Vagina (tissue), 2 donors: ENCODE measurements around the gene ADAMTSL1. TPM values are rescaled to one million over a fixed set of nuclear protein-coding genes. Genes with fewer than 3 reads are reported as not detected.
A peak's percentile ranks its signal among the peaks of the same experiment; 100 is the strongest.

Source experiments
- DNase-seq, 2 donors: peaks; one replicate each; pipeline ENCODE4 v3.0.0-alpha.2; 2017; ENCODE audit errors: extremely low spot score in 2 of 2
- H3K27ac ChIP-seq: fragments of 200-600 bp; sonication (generic); one replicate; pipeline ENCODE4 v1.5.1; 2019
- H3K27me3 ChIP-seq: fragments of 200-600 bp; sonication (generic); one replicate; pipeline ENCODE4 v1.5.1; 2019
- H3K36me3 ChIP-seq, 2 donors: fragments of 200-600 bp; sonication (generic); one replicate each; pipeline ENCODE4 v1.5.1; 2017 to 2019
- H3K4me1 ChIP-seq: fragments of 200-600 bp; sonication (generic); one replicate; pipeline ENCODE4 v1.5.1; 2019
- H3K4me3 ChIP-seq, 2 donors: fragments of 200-600 bp; sonication (generic); 1 replicate in 1 of 2; 2 replicates in 1 of 2; pipeline ENCODE4 v1.5.1; 2016 to 2019
- H3K9me3 ChIP-seq: fragments of 200-600 bp; sonication (generic); one replicate; pipeline ENCODE4 v1.5.1; 2019
- CTCF ChIP-seq, 3 experiments: fragments of 450-650 bp in 2 of 3; fragments of 200-600 bp in 1 of 3; sonication (generic) in 1 of 3; IDR thresholded peaks; one replicate each; pipeline ENCODE4 v1.5.1; 2017 to 2019; ENCODE audit warnings: antibody characterized with exemption in 3 of 3, mild to moderate bottlenecking in 2 of 3, moderate library complexity in 2 of 3
- POLR2A ChIP-seq, 2 donors: fragments of 450-650 bp; IDR thresholded peaks; one replicate each; pipeline ENCODE4 v1.6.1; 2017; ENCODE audit warnings: antibody characterized with exemption in 2 of 2, mild to moderate bottlenecking in 2 of 2, moderate library complexity in 2 of 2
- POLR2AphosphoS5 ChIP-seq, 2 donors: sonication (generic); formaldehyde crosslinking; IDR thresholded peaks; one replicate each; pipeline ENCODE4 v1.9.0; 2017; ENCODE audit warnings: antibody characterized with exemption in 2 of 2, mild to moderate bottlenecking in 2 of 2, low read depth in 1 of 2; ENCODE audit not compliant: insufficient read depth in 1 of 2
- intact Hi-C: fragments of 100-400 bp; cut with DNase I; formaldehyde crosslinking; loops from one replicate; pipeline ENCODE4 v1.15.1; 2023
- total RNA-seq: library from RNA; depleted of rRNA; stranded (reverse); fragments of >200 nt; gene quantifications from one replicate; pipeline ENCODE4 v1.2.3, GENCODE V29; 2016

Gene ADAMTSL1
- total RNA-seq, 1 donor from 2014 or later: 8.1 TPM

- DNase-seq: no peak
- intact Hi-C loops: loop anchor here (5.0 to 10.0 kb wide), 3 partner anchors 179 to 1811 kb away; no protein-coding TSS in a partner anchor
- Histone ChIP-seq H3K27ac (no peak overlapping the region), H3K36me3 (no peaks in the 10 kb centered on the region), H3K4me1 (peaks cover 16% of the 10 kb centered on the region), H3K9me3 (no peaks in the 10 kb centered on the region), H3K4me3 (no peak overlapping the region), H3K27me3 (no peaks in the 10 kb centered on the region)
- no peak for TF ChIP-seq CTCF (IDR thresholded peaks at IDR 0.05)
- TF ChIP-seq POLR2A (IDR thresholded peaks at IDR 0.05): no peak
- no peak for TF ChIP-seq POLR2AphosphoS5 (IDR thresholded peaks at IDR 0.05; ENCODE audit: insufficient read depth in 1 of 2, low read depth in 1 of 2)
These were observed 40.3 kb upstream of the ADAMTSL1 start for GRCh38 chr9:18433620-18434019.

- no peaks in the 10 kb centered on the region for H3K36me3 ChIP-seq
- H3K4me3 ChIP-seq: peak overlapping the region; percentile 45 to 50
- H3K9me3 ChIP-seq: no peaks in the 10 kb centered on the region
- TF ChIP-seq CTCF (IDR thresholded peaks at IDR 0.05) (no peak), POLR2AphosphoS5 (IDR thresholded peaks at IDR 0.05; ENCODE audit: insufficient read depth in 1 of 2, low read depth in 1 of 2) (no peak), POLR2A (IDR thresholded peaks at IDR 0.05) (no peak)
- intact Hi-C loops: loop anchor here (10.0 kb wide), 2 partner anchors 183 to 427 kb away; no protein-coding TSS in a partner anchor
- H3K27ac ChIP-seq: peak overlapping the region; percentile 71
- no peaks in the 10 kb centered on the region for H3K27me3 ChIP-seq
- no peak for DNase-seq
- peaks cover 24% of the 10 kb centered on the region for H3K4me1 ChIP-seq
These were observed 36.4 kb upstream of the ADAMTSL1 start for GRCh38 chr9:18437315-18438201.

- Histone ChIP-seq H3K36me3 (no peaks in the 10 kb centered on the region), H3K4me3 (peak overlapping the region; percentile 45 to 50), H3K9me3 (no peaks in the 10 kb centered on the region), H3K4me1 (peaks cover 24% of the 10 kb centered on the region), H3K27me3 (no peaks in the 10 kb centered on the region), H3K27ac (peak overlapping the region; percentile 71)
- TF ChIP-seq POLR2A (IDR thresholded peaks at IDR 0.05) (no peak), CTCF (IDR thresholded peaks at IDR 0.05) (peak in 1 of 3 experiments; percentile 30), POLR2AphosphoS5 (IDR thresholded peaks at IDR 0.05; ENCODE audit: insufficient read depth in 1 of 2, low read depth in 1 of 2) (peak in 1 of 2 donors; percentile 23)
- intact Hi-C loops: loop anchor here (10.0 kb wide), 2 partner anchors 184 to 426 kb away; no protein-coding TSS in a partner anchor
- DNase-seq: no peak
These were observed 35.5 kb upstream of the ADAMTSL1 start for GRCh38 chr9:18438300-18438925.

GRCh38 chr9:18438951-18439350 is 35.0 kb upstream of the ADAMTSL1 start:
- TF ChIP-seq POLR2AphosphoS5 (IDR thresholded peaks at IDR 0.05; ENCODE audit: insufficient read depth in 1 of 2, low read depth in 1 of 2) (no peak), CTCF (IDR thresholded peaks at IDR 0.05) (no peak), POLR2A (IDR thresholded peaks at IDR 0.05) (no peak)

More at GRCh38 chr9:18438951-18439350, 35.0 kb upstream of the ADAMTSL1 start:
- H3K36me3 ChIP-seq: no peaks in the 10 kb centered on the region
- peak overlapping the region; percentile 71 for H3K27ac ChIP-seq
- H3K27me3 ChIP-seq: no peaks in the 10 kb centered on the region
- H3K4me3 ChIP-seq: peak overlapping the region; percentile 45 to 50
- no peaks in the 10 kb centered on the region for H3K9me3 ChIP-seq
- intact Hi-C loops: loop anchor here (10.0 kb wide), 2 partner anchors 184 to 426 kb away; no protein-coding TSS in a partner anchor
- peaks cover 24% of the 10 kb centered on the region for H3K4me1 ChIP-seq
- no peak for DNase-seq
